NCI-H1694 (cell line): ENCODE data around the gene LRRN3.

ENCODE experiments used
- DNase-seq: peaks from one replicate; lab custom pipeline; 2025; lab: John Stamatoyannopoulos, UW

The LRRN3 gene

DNA sequence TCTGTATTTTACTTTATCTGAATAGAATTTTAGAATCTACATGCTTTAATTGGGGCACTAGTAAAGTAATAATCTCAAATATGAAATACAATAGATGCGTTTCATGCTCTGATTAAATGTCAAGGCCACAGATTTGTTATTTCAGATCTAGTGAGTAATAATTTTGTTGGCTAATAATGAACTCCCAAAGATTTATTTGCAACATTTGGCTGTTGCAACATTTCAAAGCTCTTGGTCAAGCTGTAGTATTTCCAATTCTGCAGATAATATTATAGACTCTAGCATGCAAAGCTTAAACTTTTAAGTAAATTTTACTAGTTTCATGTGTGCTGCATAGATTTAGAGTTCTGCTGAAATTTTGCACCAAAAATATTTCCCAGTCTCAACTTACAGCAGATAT is 16.7 kb downstream of the LRRN3 start:
- no peak for DNase-seq

DNA sequence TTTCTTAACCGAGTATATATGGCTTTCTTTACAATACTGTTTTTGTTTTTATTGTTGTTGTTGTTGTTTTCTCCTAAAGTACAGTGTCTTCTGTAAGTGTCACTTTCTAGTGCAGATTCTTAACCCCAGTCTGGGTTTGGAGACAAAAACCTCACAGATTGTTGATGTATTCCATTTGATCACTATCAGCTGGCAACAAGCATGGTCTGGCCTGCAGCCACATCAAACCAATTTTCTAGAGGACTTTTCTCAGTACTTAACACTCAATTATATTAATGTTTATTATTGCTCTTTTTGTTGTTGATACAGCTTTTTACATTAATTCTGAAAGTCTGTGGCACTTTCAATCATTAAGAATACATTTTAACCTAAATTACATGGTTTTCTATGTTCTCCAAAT is 17.1 kb downstream of the LRRN3 start:
- DNase-seq, result no peak

DNA sequence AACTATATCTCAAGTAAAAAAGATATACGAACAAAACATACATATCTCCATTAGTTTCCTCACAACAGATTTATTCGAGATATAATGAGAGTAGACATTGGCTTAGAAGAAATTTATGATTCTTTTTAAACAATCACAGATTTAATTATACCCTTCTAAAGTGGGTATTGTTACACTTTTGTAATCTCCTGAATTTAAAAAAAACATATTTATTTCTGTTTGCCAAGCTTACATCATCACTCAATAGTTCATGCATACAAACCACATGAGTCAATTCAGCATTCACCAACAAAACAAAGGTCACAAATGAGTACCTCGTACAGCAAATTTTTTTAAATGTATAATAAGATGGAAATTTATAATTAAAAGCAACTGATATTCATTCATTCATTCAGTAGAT is 17.6 kb downstream of the LRRN3 start:
- DNase-seq, result no peak

DNA sequence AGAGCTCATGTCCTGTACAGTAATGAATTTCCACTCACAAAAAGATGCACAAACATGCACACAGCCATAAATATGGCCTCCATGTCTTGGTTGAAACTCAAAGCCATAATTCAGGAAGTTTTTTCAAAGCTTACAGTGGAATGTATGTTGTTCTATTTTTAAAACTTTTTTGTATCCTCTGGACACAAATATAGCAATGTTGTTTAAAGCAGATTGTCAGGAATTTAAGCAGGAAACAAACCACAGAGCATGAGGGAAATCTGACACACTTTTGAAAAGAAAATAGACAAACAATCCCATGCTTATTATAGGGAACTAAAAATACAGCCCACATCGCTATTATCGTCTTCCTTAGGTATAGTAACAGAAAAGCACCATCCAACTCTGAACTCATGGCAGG is 21.5 kb downstream of the LRRN3 start:
- no peak for DNase-seq

DNA sequence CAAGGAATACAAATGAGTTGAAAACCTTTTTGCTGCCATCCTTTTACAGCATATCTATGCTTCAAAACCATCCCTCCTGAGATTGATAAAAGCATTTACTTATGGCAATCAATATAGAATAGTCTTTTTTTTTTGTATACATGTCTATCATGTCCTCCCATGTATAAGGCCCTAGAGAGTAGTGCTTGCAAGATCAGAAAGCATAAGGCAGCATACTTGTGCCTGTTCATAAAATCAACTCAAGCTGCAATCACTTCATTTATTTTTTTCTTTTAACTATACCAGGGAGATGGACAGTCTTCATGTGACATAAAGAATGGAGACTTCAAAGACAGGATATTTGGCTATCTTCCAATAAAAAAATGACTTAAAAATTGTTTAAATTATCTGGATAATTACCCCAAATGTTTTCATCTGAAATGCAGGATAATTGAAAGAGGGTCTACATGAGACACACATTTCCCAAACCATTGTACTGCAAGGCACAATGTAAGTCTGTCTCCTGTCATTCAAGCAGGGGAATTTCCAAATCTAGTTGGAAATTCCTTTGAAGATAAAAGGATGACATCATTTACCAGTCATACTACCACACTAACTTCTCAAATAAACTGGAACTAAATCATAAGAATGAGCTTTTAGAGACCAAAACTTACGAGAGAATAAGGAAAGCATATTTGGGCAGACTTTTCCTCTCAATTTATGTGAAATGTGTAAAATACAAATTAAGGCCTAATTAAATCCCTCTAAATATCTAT is 22.5 kb downstream of the LRRN3 start:
- no peak for DNase-seq

DNA sequence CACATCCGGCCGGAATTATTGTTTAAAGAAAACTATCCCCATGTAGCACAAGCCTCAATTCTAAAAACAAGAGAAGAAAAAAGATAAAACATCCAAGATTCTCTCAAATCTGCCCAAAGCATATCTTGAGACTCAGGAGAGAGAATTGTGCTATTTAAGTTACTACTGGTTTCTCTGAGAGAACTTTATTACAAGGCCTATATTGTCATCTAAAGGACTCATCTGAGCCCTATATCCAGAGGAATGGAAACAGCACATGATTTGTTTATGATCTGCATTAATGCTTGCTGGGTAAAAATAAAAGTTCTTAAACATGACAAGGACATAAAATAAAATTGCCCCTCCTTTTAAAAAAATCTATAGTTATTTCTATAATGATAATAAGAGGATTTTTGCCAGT is 25.0 kb downstream of the LRRN3 start:
- DNase-seq, result no peak

DNA sequence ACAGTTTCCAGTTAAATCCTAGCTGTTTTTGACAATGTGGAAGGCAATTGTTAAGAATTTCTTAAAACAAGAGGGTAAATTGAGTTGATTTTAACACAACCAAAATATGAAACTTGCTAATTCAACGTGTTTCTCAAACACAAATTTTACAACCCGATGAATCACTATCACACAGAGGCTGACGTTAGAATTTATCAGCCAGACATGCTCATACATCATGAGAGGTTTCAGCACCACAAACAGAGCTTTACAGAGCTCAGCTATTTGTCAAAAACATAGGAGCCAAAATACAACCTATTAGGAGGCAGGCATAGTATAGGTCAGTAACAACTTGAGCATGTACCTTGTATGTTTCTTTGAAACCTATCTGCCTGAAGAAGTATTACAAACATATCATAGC is 36.1 kb downstream of the LRRN3 start:
- DNase-seq, result no peak

DNA sequence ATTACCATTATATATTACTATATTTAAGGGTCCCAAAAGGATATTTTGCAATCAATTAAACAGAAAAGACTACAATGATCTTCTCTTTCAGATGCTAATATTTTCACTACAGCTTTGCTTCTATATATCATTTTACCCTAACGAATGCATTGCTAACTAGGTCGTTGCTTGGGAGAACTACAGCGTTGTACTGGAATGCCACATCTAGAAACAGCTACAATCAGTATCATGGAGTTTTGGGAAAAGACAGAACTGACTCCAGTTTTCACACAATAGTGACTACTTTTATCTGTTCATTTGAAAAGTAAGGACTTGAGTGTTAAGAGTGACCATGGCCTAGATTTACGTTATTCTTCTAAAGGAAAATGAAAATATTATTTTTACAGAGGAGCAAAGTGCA is 38.5 kb downstream of the LRRN3 start:
- DNase-seq, result no peak

DNA sequence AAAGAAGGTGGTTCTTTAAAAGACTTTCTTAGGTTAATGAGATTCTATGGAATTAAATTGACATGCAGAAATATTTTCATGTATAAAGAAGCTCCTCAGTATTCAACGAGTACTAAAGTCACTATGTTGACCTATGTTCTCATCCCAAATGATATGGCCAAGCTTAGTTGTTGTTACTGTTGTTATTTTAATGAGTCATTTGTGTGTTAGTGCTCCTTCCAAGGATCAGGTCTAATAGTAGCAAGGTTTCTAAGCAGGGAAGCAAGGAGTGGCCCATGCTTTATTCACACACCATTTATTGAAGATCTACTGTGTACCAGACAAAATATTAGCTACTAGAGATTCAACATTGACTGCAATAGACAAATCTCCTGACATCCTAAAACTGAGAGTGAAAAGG is 41.9 kb downstream of the LRRN3 start:
- DNase-seq, result no peak

DNA sequence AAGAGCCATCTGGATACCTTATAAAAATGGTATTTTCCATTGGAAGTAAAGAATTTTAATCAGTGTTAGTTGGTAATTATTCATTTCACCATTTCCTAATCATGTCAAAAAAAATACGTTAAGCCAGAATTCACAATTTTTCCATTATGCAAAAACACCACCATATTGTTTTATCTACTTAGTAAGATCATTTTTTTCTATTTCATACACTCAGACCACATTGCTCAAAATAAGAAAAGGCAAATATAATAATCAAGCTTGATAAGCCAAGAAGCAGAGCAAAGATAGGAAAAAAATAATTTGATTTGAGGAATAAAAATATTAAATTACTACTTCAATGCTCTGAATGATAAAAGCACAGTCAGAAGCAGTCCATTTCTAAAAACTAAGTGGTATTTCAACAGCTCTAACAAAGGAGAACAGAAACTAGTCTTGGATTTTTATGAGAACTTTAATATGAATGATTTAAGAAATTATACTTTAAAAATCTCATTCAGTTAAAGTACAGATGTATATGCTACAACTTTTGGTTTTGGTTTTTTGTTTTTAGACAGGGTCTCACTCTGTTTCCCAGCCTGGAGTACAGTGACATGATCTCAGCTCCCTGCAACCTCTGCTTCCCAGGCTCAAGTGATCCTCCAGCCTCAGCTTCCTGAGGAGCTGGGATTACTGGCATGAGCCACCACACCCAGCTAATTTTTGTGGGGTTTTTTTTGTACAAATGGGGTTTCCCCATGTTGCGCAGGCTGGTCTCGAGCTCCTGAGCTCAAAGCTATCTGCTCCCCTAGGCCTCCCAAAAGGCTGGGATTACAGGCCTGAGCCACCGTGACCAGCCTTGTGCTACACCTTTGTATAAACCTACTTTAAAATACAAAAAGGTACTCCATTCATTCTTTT is 46.6 kb downstream of the LRRN3 start:
- DNase-seq, result no peak

DNA sequence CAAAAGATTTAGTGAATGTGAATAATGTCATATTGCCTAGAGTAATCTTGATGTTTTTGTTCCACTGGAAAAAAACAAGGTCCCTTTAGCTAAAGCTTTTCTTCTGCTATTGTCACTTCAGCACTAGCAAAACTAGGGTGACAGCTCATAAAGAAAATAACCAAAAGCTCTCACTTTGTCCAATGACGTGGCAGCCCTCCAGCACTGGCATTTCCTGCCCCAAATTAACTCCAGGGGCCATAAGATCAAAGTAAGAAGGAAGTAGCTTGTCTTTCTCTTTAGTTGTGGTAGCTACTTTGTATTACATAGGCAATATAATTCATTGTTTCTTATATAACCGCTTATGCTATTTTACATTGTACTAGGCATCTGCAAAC is 47.3 kb downstream of the LRRN3 start:
- no peak for DNase-seq

DNA sequence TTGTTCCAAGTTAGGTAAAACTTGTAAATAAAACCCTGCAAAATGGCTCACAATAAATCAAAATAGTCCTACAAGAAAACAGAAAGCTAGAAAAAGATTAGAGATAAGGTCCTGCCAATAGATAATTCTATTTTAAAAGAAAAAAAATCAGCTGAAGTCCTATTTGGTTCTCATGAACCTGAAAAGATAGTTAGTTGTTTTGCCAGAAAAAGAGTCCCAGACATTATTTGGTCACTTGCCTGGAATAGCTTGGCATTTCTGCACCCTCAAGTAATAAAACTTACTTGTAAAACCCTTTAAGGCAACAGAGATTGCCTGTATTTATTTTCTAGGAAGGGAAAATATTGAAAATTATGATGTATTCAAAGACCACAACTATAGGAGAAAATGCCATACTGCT is 47.7 kb downstream of the LRRN3 start:
- DNase-seq, result no peak

DNA sequence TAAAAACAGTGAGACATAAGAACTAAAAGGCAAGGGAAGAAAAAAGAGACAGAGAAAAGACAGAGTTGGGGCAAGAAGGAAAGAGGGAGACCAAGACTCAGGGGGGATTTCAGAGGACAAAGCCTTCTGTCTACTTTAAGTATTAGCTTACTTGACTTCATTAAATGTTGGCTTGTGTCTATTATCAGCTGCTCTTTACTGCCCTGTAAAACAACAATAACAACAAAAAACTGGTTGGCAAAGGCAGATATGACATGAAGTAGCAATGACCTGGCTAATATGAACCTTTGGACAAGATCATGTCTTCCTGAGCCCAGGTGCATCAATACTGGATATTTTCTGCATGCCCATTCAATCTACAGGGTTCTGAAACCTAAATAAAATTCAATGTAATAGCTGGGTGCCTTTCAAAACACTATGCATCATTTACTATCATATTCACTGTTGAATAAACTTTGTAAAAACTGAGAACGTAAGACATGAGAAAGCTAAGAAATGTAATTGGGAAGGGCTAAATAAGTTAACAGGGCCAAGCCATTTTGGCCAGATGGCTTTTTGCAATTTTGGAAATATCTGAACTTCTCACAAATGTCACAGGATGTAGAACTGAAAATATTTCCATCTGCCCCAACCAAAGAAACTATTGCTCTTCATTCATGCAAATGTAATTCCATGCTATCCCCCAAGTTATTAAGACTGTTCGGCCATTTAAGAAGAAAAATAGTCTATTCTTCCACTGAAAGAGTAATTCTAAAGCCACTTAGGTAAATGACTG is 49.4 kb downstream of the LRRN3 start:
- no peak for DNase-seq

DNA sequence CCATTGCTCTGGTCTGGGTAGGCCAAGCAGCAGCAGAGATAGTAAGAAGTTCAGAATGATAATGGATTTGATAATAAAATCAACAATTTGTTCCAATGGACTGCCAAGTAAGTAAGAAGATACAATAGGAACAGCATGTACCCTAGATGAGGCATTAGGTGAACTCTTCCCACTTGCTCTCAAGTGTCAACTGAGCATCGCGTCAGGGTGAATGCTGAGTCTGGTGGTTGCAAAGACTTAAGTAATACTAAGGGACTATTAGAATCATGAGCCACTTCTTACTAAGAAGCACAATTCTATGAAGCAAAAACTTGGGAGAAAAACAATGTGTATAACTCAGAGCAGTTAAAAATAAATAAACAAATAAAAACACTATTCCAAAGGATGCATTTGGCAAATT is 54.5 kb downstream of the LRRN3 start:
- no peak for DNase-seq

DNA sequence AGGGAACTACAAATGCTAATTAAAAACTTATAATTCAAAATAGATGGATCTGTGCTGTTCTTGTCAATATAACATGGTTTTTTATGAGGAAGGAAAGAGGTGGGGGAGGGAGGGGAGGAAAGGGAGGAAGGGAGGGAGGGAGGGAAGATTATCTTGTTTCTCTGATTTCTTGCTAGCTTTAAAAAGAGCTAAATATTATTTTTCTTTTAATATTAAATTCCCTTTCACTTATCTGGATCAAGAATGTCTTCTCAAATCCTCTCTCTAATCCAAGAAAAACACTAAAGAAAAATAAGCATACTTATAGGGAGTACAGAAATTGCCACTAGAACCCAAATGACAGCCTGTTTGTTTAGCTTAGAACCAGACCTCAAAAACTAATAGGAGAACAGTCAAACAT is 55.2 kb downstream of the LRRN3 start:
- DNase-seq, result no peak

DNA sequence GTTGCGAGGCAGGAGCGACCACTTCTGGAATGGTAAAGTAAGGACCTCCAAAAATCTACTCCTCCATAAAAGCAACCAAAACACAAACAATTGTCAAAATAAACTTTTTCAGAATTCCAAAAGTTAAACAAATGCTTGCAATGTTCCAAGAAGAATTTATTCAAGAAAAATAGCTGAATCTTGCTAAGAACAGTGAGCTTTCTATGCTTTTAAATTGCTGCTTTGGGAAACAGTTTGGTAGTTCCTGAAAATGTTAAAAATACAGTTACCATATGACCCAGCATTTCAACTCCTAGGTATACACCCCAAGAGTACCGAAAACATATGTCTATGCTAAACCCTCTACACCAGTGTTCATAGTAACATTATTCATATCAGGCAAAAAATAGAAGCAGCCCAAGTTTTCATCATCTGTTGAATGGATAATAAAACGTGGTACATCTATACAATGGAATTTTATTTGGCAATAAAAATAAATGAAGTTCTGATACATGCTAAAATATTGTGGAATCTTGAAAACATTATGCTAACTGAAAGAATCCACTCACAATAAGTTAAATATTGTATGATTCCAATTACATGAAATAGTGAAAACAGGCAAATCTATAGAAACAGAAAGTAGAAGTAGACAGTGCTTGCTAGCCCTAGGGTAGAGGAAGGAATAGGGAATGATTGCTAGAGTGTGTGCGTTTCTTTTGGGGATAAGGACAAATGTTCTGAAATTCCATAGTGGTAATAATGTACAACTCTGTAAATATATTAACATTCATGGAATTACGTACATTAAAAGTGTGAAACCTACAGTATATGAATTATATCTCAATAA is 57.0 kb downstream of the LRRN3 start:
- DNase-seq, result no peak

DNA sequence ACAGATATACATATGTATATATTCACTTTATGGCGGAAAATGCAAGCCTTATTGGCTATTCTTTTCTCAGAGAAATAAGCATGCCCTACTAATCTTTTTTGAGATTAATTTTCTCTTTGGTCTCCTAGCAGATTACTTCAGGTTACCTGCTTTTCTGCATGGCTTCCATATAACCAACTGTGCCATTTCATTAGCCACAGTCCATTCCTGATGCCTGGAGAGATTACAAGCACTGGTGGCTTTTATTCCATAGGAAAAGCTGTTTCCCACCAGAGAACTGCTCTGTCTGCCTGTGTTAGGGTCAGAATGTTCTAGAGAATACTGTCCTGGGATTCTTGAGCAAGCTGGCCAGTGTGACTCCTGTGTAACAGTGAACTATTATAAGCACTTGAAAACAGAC is 59.8 kb downstream of the LRRN3 start:
- no peak for DNase-seq

DNA sequence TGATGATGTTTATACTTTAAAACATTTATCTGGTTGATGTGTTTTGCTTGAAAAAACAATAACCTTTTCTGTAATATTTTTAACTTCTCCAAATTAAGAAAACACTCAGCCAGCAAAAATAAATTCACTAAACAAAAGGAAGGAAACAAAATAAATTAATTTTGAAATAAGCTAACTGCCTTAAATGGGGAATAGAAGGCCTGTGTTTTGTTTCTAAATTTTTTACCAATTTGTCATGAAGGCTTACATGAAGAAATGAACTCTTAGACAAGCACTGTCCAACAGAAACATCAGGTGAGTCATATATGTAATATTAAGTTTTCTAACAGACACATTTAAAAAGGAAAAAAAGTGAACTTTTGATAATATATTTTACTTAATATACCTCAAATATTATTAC is 68.5 kb downstream of the LRRN3 start:
- DNase-seq, result no peak

DNA sequence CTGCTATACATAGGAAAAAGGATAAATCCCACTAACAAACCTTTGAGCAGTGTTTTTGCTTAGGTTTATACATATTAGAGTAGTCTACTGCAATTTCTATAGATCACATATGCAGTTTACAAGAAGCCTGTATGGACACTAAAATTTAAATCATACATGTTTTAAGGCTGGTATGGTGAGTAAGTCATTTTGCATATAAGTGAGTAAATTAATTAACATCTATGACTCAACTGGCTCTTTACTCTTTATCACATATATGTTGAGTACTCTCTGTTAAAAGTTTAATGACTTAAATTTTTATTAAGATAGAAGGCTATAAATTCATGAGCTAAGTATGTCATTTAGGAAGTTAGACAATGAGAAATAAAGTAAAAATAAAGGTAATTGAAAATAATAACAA is 69.4 kb downstream of the LRRN3 start:
- DNase-seq, result no peak

DNA sequence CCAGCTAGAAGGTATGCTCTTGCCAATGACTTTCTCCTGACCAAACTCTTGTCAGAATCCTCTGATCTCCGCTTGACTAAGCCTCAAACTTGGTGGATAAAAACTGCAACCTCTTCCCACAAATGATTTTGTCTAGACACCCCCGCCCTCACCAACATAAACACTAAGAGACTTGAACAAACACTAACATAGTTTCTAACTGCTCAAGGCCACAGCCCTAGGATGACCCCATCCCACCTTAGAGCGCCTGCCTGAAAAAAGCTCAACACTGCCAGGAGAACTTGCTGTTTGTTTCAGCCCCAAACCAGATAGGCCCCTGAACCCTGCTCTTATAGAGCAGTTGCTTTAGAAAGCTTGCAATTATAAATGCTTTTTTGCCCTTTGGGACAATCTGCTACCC is 71.8 kb downstream of the LRRN3 start:
- no peak for DNase-seq

DNA sequence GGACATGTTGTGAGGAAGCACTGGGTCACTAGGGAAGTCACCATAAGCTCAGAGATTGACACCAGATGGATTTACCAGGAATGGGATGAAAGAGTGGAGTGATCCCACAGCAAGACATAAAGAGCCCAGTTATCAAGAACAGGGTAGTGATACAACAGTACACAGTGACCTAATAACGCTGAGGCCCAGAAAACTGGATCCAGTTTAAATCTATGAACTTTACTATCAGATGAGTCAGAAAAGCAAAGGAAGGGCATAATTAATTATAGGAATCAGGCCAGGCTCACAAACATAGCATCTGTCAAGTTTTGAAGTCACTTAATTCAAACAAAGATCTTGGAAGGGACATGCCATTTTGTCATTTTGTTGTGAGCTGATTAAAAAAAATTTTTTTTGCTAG is 73.5 kb downstream of the LRRN3 start:
- DNase-seq, result no peak

DNA sequence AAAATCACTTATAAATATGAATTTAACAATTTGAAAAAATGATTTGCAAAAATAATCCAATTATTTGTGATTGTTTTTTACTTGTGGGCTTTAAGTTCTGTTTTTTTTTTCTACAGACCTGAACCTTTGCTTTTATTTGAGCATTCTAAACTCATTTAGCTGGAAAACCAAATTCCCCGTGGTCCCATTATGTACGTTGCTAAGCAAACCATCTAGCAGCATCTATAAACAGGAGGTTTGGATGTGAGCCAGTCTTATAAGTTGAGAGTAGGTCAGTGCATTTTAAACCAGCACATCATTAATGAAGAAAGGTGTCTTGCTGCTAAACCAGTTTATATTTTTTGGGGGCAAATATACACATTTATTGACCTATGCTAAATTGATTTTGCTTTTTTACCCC is 77.3 kb downstream of the LRRN3 start:
- peak; percentile 87 for DNase-seq
